ENCODE measurements around the gene VGLL4. TPM values are rescaled to one million over a fixed set of nuclear protein-coding genes. Genes with fewer than 3 reads are reported as not detected.
A peak's percentile ranks its signal among the peaks of the same experiment; 100 is the strongest.
"Not testable (repeated sequence)": the region's sequence is repeated elsewhere in the genome, so short reads cannot be mapped to it uniquely, and the experiment has no call there.

Gene VGLL4
- total RNA-seq, 1 donor from 2014 or later = 111 TPM

GRCh38 chr3:11514191-11514821 lies 129.4 kb downstream of the VGLL4 start:
- H3K4me1 Mint-ChIP-seq (ENCODE audit: unreplicated experiment) = peaks cover 48% of the 10 kb centered on the region

GRCh38 chr3:11513817-11514135 lies 129.9 kb downstream of the VGLL4 start:
- no peak for TF ChIP-seq CTCF (conservative IDR thresholded peaks at IDR 0.05)

More at GRCh38 chr3:11514191-11514821, 129.4 kb downstream of the VGLL4 start:
- Mint-ChIP-seq H3K27me3 (no peaks in the 10 kb centered on the region), H3K36me3 (no peaks in the 10 kb centered on the region), H3K4me3 (no peak overlapping the region), H3K27ac (peak overlapping the region; percentile 57), H3K9me3 (no peaks in the 10 kb centered on the region)
- TF ChIP-seq CTCF (conservative IDR thresholded peaks at IDR 0.05) = no peak
- no peak for DNase-seq (ENCODE audit: extremely low spot score, unreplicated experiment)

GRCh38 chr3:11513125-11513816 lies 130.4 kb downstream of the VGLL4 start:
- H3K4me3 Mint-ChIP-seq; H3K36me3 Mint-ChIP-seq; H3K9me3 Mint-ChIP-seq; H3K27me3 Mint-ChIP-seq; DNase-seq (ENCODE audit: extremely low spot score, unreplicated experiment); H3K27ac Mint-ChIP-seq: not testable (repeated sequence)
- peaks cover 53% of the 10 kb centered on the region for H3K4me1 Mint-ChIP-seq (ENCODE audit: unreplicated experiment)

More at GRCh38 chr3:11513817-11514135, 129.9 kb downstream of the VGLL4 start:
- Mint-ChIP-seq H3K27me3 (no peaks in the 10 kb centered on the region), H3K9me3 (no peaks in the 10 kb centered on the region), H3K36me3 (no peaks in the 10 kb centered on the region), H3K4me1 (ENCODE audit: unreplicated experiment) (peaks cover 50% of the 10 kb centered on the region), H3K4me3 (no peak overlapping the region), H3K27ac (peak overlapping the region; percentile 57)
- DNase-seq (ENCODE audit: extremely low spot score, unreplicated experiment) = no peak

- not testable (repeated sequence) for H3K9me3 Mint-ChIP-seq; H3K4me3 Mint-ChIP-seq; H3K36me3 Mint-ChIP-seq; H3K27ac Mint-ChIP-seq; DNase-seq (ENCODE audit: extremely low spot score, unreplicated experiment); H3K27me3 Mint-ChIP-seq
- H3K4me1 Mint-ChIP-seq (ENCODE audit: unreplicated experiment) = peaks cover 46% of the 10 kb centered on the region
Measured at GRCh38 chr3:11511606-11512005, 132.1 kb downstream of the VGLL4 start.

GRCh38 chr3:11510356-11510755 lies 133.4 kb downstream of the VGLL4 start:
- H3K4me3 Mint-ChIP-seq = peak overlapping the region; percentile 73
- no peak for DNase-seq (ENCODE audit: extremely low spot score, unreplicated experiment)
- H3K36me3 Mint-ChIP-seq = no peaks in the 10 kb centered on the region
- no peak for TF ChIP-seq CTCF (conservative IDR thresholded peaks at IDR 0.05)
- H3K4me1 Mint-ChIP-seq (ENCODE audit: unreplicated experiment) = peaks cover 42% of the 10 kb centered on the region
- peak overlapping the region; percentile 76 for H3K27ac Mint-ChIP-seq
- no peaks in the 10 kb centered on the region for H3K9me3 Mint-ChIP-seq
- no peaks in the 10 kb centered on the region for H3K27me3 Mint-ChIP-seq

GRCh38 chr3:11510001-11510340 lies 133.7 kb downstream of the VGLL4 start:
- Mint-ChIP-seq H3K36me3 (no peaks in the 10 kb centered on the region), H3K9me3 (no peaks in the 10 kb centered on the region), H3K27ac (peak overlapping the region; percentile 76), H3K4me1 (ENCODE audit: unreplicated experiment) (peaks cover 41% of the 10 kb centered on the region), H3K4me3 (peak overlapping the region; percentile 73), H3K27me3 (no peaks in the 10 kb centered on the region)
- DNase-seq (ENCODE audit: extremely low spot score, unreplicated experiment) = no peak
- no peak for TF ChIP-seq CTCF (conservative IDR thresholded peaks at IDR 0.05)
